Measurements from ENCODE around the gene SMC4.

The SMC4 gene

GRCh38 chr3:160475884-160476283 lies 76.4 kb downstream of the SMC4 start:
- TF ChIP-seq, protein P1, sequence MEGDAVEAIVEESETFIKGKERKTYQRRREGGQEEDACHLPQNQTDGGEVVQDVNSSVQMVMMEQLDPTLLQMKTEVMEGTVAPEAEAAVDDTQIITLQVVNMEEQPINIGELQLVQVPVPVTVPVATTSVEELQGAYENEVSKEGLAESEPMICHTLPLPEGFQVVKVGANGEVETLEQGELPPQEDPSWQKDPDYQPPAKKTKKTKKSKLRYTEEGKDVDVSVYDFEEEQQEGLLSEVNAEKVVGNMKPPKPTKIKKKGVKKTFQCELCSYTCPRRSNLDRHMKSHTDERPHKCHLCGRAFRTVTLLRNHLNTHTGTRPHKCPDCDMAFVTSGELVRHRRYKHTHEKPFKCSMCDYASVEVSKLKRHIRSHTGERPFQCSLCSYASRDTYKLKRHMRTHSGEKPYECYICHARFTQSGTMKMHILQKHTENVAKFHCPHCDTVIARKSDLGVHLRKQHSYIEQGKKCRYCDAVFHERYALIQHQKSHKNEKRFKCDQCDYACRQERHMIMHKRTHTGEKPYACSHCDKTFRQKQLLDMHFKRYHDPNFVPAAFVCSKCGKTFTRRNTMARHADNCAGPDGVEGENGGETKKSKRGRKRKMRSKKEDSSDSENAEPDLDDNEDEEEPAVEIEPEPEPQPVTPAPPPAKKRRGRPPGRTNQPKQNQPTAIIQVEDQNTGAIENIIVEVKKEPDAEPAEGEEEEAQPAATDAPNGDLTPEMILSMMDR (IDR thresholded peaks at IDR 0.05) = no peak
- no peak overlapping the region for H3K27ac ChIP-seq
- no peak for DNase-seq (ENCODE audit: low spot score)
- H3K4me3 ChIP-seq = no peak overlapping the region

GRCh38 chr3:160477750-160478149 lies 78.3 kb downstream of the SMC4 start:
- DNase-seq (ENCODE audit: low spot score) = no peak
- Histone ChIP-seq H3K4me3 (no peak overlapping the region), H3K27ac (no peak overlapping the region)
- TF ChIP-seq, protein P1 (IDR thresholded peaks at IDR 0.05) = no peak

GRCh38 chr3:160478338-160478737 lies 78.9 kb downstream of the SMC4 start:
- TF ChIP-seq, protein P1 (IDR thresholded peaks at IDR 0.05) = no peak
- DNase-seq (ENCODE audit: low spot score) = no peak
- Histone ChIP-seq H3K4me3 (no peak overlapping the region), H3K27ac (no peak overlapping the region)

- TF ChIP-seq, protein P1 (IDR thresholded peaks at IDR 0.05) = no peak
- Histone ChIP-seq H3K4me3 (no peak overlapping the region), H3K27ac (no peak overlapping the region)
- no peak for DNase-seq (ENCODE audit: low spot score)
These were observed 79.9 kb downstream of the SMC4 start for GRCh38 chr3:160479376-160479775.

DNA sequence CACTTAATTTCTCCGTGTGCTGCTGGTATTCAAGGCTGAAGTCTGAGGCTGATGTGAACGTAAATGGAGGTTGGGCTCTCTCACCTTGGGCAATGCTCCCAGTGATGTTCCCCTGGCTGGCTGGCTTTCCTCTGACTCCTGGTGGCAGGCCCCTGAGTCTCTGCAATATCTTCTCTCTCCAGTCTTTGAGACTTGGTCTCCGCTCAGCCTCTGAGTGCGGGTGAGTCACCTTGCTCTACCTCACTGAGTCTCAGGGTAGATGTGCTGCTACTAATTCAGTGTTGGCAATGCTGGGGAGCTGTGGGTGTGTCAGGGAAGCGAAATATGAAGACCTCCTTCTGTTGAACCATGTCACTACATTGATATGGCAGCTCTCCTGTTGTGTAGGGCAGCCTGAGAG lies 81.5 kb downstream of the SMC4 start:
- TF ChIP-seq, protein P1 (IDR thresholded peaks at IDR 0.05) = no peak
- H3K4me3 ChIP-seq = no peak overlapping the region
- DNase-seq (ENCODE audit: low spot score) = no peak
- no peak overlapping the region for H3K27ac ChIP-seq

- TF ChIP-seq, protein P1 (IDR thresholded peaks at IDR 0.05) = no peak
- Histone ChIP-seq H3K4me3 (no peak overlapping the region), H3K27ac (no peak overlapping the region)
- DNase-seq (ENCODE audit: low spot score) = no peak
These were observed 82.4 kb downstream of the SMC4 start for GRCh38 chr3:160481856-160482255.

GRCh38 chr3:160482796-160483195 lies 83.3 kb downstream of the SMC4 start:
- DNase-seq (ENCODE audit: low spot score) = no peak
- H3K4me3 ChIP-seq = no peak overlapping the region
- H3K27ac ChIP-seq = no peak overlapping the region
- TF ChIP-seq, protein P1 (IDR thresholded peaks at IDR 0.05) = no peak
